ENCODE measurements around the gene SERINC4. TPM values are rescaled to one million over a fixed set of nuclear protein-coding genes. Genes with fewer than 3 reads are reported as not detected.

The SERINC4 gene
- total and polyA plus RNA-seq, 9 of the 15 experiments (the other 6 are each of a cell fraction or from before 2014, with no cell fraction given), result 0.14 to 0.86 (median 0.18) TPM; not detected in 2

GRCh38 chr15:43799945-43800285, at the start of gene SERINC4 (continued):
- TF ChIP-seq ZNF197 (CRISPR knock-in tag; IDR thresholded peaks at IDR 0.05; ENCODE audit: low read depth) (no peak), CEBPG (CRISPR knock-in tag; IDR thresholded peaks at IDR 0.05) (0 out of 2 replicates have a peak, but pooled peaks have one; percentile 4), CEBPG (tag; conservative IDR thresholded peaks at IDR 0.05 in 1 of 2, IDR thresholded peaks at IDR 0.05 in 1 of 2) (no peak), PTBP1 (IDR thresholded peaks at IDR 0.05; ENCODE audit: low read depth, low read length) (0 out of 2 replicates have a peak, but pooled peaks have one; percentile 55), LEF1 (IDR thresholded peaks at IDR 0.05) (no peak), KLF16 (IDR thresholded peaks at IDR 0.05) (no peak), CBX5 (IDR thresholded peaks at IDR 0.05; ENCODE audit: borderline replicate concordance, low read depth) (no peak)

GRCh38 chr15:43845421-43845820, 45.4 kb upstream of the SERINC4 start:
- no peaks in the 10 kb centered on the region for H3K4me1 ChIP-seq (replicated peaks in 1 of 2; ENCODE audit: control insufficient read depth in 2 of 2, insufficient read depth in 2 of 2, low read length in 2 of 2)
- ChIA-PET CTCF (ENCODE audit: low intra/inter-chr PET ratio) (no interaction called here), POLR2A (interaction anchor here (1.2 kb wide), 1 partner anchor 21 kb away, joined by 3 read pairs; the partner anchor contains the start of gene MFAP1)
- FAIRE-seq (no peak), ATAC-seq (no peak), DNase-seq (ENCODE audit: extremely low read depth in 1 of 4, low spot score in 3 of 4) (no peak)
- no peak overlapping the region for H3K4me2 ChIP-seq (ENCODE audit: insufficient read depth, low read length)
- H3K79me2 ChIP-seq (ENCODE audit: control insufficient read depth, insufficient read depth, low read length), result no peaks in the 10 kb centered on the region
- H3K9me3 ChIP-seq (replicated peaks; ENCODE audit: control insufficient read depth, insufficient read depth, low read depth, low read length), result no peaks in the 10 kb centered on the region
- TF ChIP-seq GABPB1 (CRISPR knock-in tag; IDR thresholded peaks at IDR 0.05) (no peak), SIRT6 (IDR thresholded peaks at IDR 0.05; ENCODE audit: low read depth, low read length) (no peak), TAF9B (IDR thresholded peaks at IDR 0.05; ENCODE audit: partially characterized antibody) (no peak), PTRF (tag; IDR thresholded peaks at IDR 0.05) (no peak), HES1 (IDR thresholded peaks at IDR 0.05; ENCODE audit: low read depth) (no peak), ZBTB49 (CRISPR knock-in tag; IDR thresholded peaks at IDR 0.05; ENCODE audit: borderline replicate concordance) (no peak), ZNF431 (CRISPR knock-in tag; IDR thresholded peaks at IDR 0.05) (no peak), SMAD2 (IDR thresholded peaks at IDR 0.05; ENCODE audit: low read depth, low read length) (no peak), ZFPM2 (CRISPR knock-in tag; IDR thresholded peaks at IDR 0.05) (no peak), YY1 (IDR thresholded peaks at IDR 0.05; ENCODE audit: borderline replicate concordance in 1 of 3, control insufficient read depth in 1 of 3, extremely low read depth in 1 of 3, insufficient read depth in 3 of 3, insufficient read length in 1 of 3, insufficient replicate concordance in 2 of 3, low read depth in 1 of 3, low read length in 2 of 3) (no peak), ZNF146 (CRISPR knock-in tag; IDR thresholded peaks at IDR 0.05; ENCODE audit: unreplicated experiment) (no peak)
- BruUV-seq (replicated peaks), result no TSS peak
- no peak overlapping the region for H3K4me3 ChIP-seq
- no peaks in the 10 kb centered on the region for H3K9me1 ChIP-seq (ENCODE audit: control insufficient read depth, insufficient read depth, low read length)
- no peaks in the 10 kb centered on the region for H3K27me3 ChIP-seq (ENCODE audit: control insufficient read depth in 2 of 2, insufficient read depth in 2 of 2, low read length in 2 of 2)
- intact Hi-C loops (cut with micrococcal nuclease) (no loop called here), in situ Hi-C loops (cut with MboI) (no loop called here)
- no peaks in the 10 kb centered on the region for H4K20me1 ChIP-seq (replicated peaks; ENCODE audit: control insufficient read depth, insufficient read depth, low read length)
- no peak overlapping the region for H3K27ac ChIP-seq (ENCODE audit: extremely low read depth, low read depth, low read length)
- no peak overlapping the region for H3K9ac ChIP-seq (ENCODE audit: insufficient read depth in 1 of 2, low read depth in 2 of 2, low read length in 2 of 2)
- no peak overlapping the region for H2AFZ ChIP-seq (ENCODE audit: low read depth, low read length)
- H3K36me3 ChIP-seq (ENCODE audit: control insufficient read depth, insufficient read depth, low read length), result peaks cover 74% of the 10 kb centered on the region
